Stimulated activated naive B cell treated with anti-CD40 and anti-IgM and Interleukin-4, amounts not matched to agents 10 μg/mL and 1 μg/mL and 100 μg/mL, for 72 hours (primary cell): Measurements from ENCODE around the gene PPARD.

Experiments
- ATAC-seq, 2 donors: fragments of 150-1000 bp; cut with Tn5 transposase; replicated peaks; 2 replicates each; pipeline ENCODE4 v1.10.0; 2021; ENCODE audit warnings: moderate library complexity in 1 of 2
- DNase-seq: peaks from one replicate; pipeline ENCODE4 v3.0.0; 2021
- H3K27ac Mint-ChIP-seq: one replicate; pipeline ENCODE4 v1.8.0; 2022; ENCODE audit warnings: mild to moderate bottlenecking, mixed read lengths
- H3K27me3 Mint-ChIP-seq, 2 donors: one replicate each; pipeline ENCODE4 v1.8.0; 2022; ENCODE audit warnings: mixed read lengths in 2 of 2
- H3K36me3 Mint-ChIP-seq, 2 donors: one replicate each; pipeline ENCODE4 v1.8.0; 2022; ENCODE audit warnings: mixed read lengths in 2 of 2, mild to moderate bottlenecking in 1 of 2
- H3K4me1 Mint-ChIP-seq, 2 donors: one replicate each; pipeline ENCODE4 v1.8.0; 2022; ENCODE audit warnings: mixed read lengths in 2 of 2, mild to moderate bottlenecking in 1 of 2
- H3K4me3 Mint-ChIP-seq, 2 donors: one replicate each; pipeline ENCODE4 v1.8.0; 2022; ENCODE audit warnings: mild to moderate bottlenecking in 2 of 2, mixed read lengths in 2 of 2, moderate library complexity in 1 of 2
- H3K9me3 Mint-ChIP-seq, 2 donors: one replicate each; pipeline ENCODE4 v1.8.0; 2022; ENCODE audit warnings: mixed read lengths in 2 of 2, mild to moderate bottlenecking in 1 of 2

PPARD gene

DNA sequence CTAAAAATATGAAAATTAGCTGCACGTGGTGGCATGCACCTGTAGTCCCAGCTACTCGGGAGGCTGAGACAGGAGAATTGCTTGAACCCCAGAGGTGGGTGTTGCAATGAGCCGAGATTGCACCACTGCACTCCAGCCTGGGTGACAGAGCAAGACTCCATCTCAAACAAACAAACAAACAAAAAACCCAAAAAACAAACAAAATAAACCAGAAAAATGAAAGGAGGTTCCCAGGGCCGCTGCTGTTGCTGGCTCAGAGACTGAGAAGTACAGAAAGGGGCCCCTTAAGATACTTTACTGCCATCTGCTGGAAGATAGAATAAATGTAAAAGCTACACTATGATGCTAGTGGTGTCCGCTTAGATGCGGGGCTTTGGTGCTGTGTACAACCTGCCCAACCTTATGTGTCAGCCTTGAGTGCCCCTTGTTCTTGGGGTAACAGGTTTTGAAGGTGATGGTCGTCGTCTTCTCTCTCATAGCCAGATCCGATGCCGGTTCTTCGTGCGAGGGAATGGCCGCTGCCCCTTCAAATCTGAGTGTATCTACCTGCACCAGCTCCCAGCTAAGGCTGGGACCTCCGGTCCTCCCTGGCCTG is 107.0 kb downstream of the PPARD start:
- Mint-ChIP-seq H3K9me3 (no peaks in the 10 kb centered on the region), H3K4me1 (peaks cover 14 to 38% of the 10 kb centered on the region in 2 donors), H3K36me3 (peaks cover 0 to 3% of the 10 kb centered on the region in 2 donors), H3K4me3 (no peak overlapping the region), H3K27ac (no peak overlapping the region), H3K27me3 (no peaks in the 10 kb centered on the region)
- peak; percentile 75 to 76 for ATAC-seq
- no peak for DNase-seq

DNA sequence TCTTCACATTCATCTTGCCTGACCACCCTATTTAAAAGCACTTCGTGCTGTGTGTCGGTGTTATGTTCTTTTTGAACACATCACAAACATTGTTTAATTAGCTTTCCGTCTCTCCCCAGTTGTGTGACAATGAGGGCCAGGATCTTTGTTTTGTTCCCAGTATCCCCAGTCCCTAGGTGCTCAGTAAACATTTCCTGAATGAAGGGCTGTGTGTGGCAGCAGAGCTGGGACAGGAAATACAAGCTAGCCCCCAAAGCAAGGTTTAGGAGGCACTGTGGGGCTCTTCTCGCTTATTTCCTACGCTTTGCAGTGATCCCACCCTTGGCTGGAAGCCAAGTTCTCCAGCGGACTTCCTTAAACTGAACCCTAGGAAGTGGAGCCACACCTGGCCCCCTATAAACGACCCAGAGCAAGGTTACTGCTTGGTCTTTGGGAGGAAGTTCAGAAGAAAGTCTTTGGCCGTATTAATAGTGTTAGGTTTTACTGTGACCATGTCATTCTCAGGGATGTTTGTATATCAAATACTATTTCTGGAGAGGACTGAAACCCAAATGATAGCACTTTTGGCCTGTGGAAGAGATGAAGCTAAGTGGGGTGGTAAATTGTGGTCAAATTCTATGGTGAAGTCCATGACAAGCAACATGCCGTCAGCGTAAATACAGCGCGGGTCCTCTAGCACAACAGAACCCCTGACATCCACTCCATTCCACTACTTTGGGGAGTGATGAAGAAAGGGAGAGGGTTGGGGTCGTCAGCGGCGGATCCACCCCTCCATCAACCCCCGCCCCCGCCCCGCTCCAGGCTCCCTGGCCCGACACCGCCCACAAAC is 109.2 kb downstream of the PPARD start:
- H3K4me3 Mint-ChIP-seq = peak overlapping the region; percentile 90 to 92
- ATAC-seq = no peak
- H3K27me3 Mint-ChIP-seq = no peaks in the 10 kb centered on the region
- peaks cover 14 to 41% of the 10 kb centered on the region in 2 donors for H3K4me1 Mint-ChIP-seq
- DNase-seq = no peak
- peaks cover 10 to 16% of the 10 kb centered on the region in 2 donors for H3K36me3 Mint-ChIP-seq
- peak overlapping the region; percentile 73 for H3K27ac Mint-ChIP-seq
- H3K9me3 Mint-ChIP-seq = no peaks in the 10 kb centered on the region

DNA sequence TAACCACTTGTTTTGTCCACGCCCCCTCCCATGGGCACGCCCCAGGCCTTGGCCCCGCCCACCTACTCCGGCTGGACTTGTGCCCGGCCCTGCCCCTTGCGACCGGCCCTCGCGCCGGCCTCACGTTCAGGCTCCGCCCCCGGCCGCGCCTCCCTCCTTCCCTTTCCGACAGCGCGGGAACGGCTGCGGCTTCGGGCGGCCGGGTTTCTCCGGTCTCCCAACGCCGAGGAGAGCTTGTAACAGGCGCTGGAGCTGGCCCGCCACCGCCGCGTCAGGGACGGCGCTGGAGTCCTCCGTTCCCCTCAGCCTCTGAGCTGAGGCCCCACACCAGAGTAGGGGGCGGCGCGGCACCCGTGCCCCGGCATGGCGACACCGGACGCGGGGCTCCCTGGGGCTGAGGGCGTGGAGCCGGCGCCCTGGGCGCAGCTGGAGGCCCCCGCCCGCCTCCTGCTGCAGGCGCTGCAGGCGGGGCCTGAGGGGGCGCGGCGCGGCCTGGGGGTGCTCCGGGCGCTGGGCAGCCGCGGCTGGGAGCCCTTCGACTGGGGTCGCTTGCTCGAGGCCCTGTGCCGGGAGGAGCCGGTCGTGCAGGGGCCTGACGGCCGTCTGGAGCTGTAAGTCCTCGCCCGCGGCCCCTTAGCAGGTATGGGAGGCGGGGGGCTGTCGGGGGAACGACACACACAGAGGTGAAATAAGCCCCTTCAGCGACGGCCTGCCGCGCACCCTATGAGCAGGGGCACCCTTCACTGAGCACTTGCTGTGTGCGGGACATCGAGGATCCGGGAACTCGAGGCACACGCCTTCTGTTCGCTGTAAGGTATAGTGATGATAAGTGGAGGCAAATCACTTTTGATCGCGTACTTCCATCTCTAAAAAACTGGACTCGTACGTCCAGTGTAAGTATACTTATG is 110.1 kb downstream of the PPARD start, which contains the start of gene FANCE:
Gene FANCE, plus strand, starts transcription at position 156 of the 908 bp plus-strand sequence. Its CDS starts 208 bp downstream, at position 364.
- Mint-ChIP-seq H3K4me3 (peak within 1 kb of the TSS; percentile 90 to 92), H3K36me3 (peaks cover 10 to 19% of the 10 kb centered on the region in 2 donors), H3K27me3 (no peaks in the 10 kb centered on the region), H3K9me3 (no peaks in the 10 kb centered on the region), H3K27ac (peak within 1 kb of the TSS; percentile 73), H3K4me1 (peaks cover 14 to 44% of the 10 kb centered on the region in 2 donors)
- ATAC-seq (peak; percentile 86 to 92), DNase-seq (peak; percentile 89)

DNA sequence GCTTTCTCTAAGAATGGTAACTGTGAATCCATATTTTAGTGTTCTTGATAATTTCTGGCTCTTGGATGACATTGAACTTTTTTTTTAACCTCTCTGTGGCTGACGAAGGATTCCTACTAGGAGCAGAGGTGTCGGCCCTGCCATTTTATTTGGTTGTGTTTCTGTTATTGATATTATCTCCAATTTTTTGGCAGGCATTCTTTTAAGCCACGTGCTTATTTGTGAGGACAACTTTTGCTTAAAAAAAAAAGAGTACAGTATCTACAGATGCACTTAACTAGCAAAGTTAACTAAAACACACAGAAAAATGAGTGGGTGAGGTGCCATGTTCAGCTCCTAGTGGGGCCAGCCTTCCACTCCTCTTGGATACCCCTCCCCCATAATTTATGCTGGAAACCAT is 110.9 kb downstream of the PPARD start:
- Mint-ChIP-seq H3K4me3 (peak overlapping the region; percentile 80 to 90), H3K4me1 (peaks cover 18 to 52% of the 10 kb centered on the region in 2 donors), H3K9me3 (no peaks in the 10 kb centered on the region), H3K27ac (no peak overlapping the region), H3K27me3 (no peaks in the 10 kb centered on the region), H3K36me3 (peaks cover 13 to 27% of the 10 kb centered on the region in 2 donors)
- DNase-seq (no peak), ATAC-seq (no peak)

DNA sequence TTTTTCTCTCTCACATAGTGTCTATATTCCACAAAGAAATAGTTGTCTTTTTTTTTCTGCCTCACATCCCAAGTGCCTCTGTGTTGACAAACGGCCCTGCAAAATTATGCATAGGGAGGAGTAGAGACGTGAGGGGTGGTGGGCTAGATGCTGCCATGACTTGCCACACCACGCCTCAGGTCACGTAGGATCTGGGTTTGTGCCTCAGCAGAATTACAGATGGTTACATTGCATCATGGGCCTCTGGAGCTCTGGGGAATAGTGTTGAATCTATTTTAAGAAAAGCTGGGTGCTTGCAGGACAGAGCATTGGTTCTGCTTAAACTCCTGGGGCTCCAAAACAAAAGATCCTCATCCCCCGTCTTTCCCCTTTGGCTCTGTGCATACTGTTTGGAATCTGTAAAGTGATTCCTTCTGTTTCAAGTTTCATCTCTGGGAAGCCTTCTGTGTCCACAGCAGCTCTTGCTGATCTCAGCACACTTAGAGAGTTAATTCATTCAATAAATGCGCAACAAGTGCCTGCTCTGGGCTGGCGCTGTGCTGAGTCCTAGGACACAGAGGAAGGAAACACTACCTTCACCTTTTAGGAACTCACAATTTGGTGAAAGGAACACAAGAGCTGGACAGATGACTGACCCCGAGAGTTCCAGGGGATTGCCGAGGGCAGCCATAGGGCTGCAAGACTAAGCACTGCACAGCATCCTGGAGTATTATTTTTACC is 112.2 kb downstream of the PPARD start:
- H3K4me3 Mint-ChIP-seq = peak overlapping the region in 1 of 2 donors; percentile 26
- no peak for DNase-seq
- no peak for ATAC-seq
- H3K36me3 Mint-ChIP-seq = peaks cover 19 to 35% of the 10 kb centered on the region in 2 donors
- no peaks in the 10 kb centered on the region for H3K27me3 Mint-ChIP-seq
- no peaks in the 10 kb centered on the region for H3K9me3 Mint-ChIP-seq
- peaks cover 21 to 48% of the 10 kb centered on the region in 2 donors for H3K4me1 Mint-ChIP-seq
- no peak overlapping the region for H3K27ac Mint-ChIP-seq

DNA sequence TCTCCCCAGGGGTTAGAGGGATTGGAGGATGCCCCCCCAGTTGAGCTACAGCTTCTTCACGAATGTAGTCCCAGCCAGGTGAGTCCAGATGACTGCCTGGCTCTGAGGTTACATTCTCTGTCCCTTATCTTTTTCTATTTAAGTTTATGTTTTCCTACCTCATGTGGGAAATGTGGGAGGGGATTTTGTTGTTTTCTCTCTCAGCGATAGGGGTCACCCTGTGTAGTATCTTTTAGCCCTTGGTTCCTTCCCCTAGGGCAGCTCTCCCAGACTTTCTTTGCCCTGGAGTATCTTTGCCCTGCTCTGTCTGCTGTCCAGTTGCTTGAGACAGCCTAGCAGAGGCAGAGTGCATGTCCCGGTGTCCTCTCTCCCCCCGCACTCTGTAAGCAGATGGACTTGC is 115.5 kb downstream of the PPARD start:
- ATAC-seq = no peak
- Mint-ChIP-seq H3K9me3 (no peaks in the 10 kb centered on the region), H3K27ac (no peak overlapping the region), H3K4me1 (peaks cover 14 to 30% of the 10 kb centered on the region in 2 donors), H3K36me3 (peaks cover 30 to 53% of the 10 kb centered on the region in 2 donors), H3K4me3 (no peak overlapping the region), H3K27me3 (no peaks in the 10 kb centered on the region)
- DNase-seq = no peak

DNA sequence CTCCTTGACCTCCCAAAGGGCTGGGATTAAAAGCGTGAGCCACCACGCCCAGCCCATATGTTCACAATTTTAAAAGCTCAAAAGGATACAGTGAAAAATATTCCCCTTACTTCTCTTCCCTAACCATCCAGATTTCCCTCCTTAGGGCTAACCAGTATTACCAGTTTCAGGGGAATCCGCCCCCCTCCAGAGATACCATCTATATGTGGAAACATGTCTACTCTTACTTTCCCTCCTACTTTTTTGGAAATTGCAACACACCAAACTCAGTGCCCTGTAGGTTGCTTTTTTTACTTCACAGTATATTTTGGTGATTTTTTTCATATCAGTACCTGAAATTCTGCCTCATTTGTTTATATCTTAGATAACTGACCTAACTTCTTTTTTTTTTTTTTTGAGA is 118.9 kb downstream of the PPARD start:
- Mint-ChIP-seq H3K36me3 (peaks cover 29 to 53% of the 10 kb centered on the region in 2 donors), H3K27me3 (no peaks in the 10 kb centered on the region), H3K9me3 (no peaks in the 10 kb centered on the region)

DNA sequence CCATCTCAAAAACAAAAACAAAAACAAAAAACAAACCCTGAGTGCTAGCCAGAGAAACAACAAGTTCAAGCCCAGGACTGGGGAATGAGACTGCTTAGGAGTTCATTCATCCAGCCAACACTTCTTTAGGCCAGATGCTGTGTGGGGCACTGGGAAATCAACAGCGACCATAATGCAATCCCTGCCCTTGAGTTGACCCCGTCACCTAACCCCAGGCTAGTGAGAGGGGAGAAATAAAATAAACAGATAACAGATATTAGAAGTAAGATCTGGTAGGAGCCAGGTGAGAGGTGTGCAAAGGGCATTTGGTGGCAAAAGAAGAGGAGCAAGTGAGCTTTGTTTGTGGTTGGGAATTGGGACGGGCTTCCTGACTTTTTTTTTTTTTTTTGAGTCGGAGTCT is 120.9 kb downstream of the PPARD start:
- no peak for DNase-seq
- Mint-ChIP-seq H3K4me1 (peaks cover 9 to 15% of the 10 kb centered on the region in 2 donors), H3K27ac (no peak overlapping the region), H3K27me3 (no peaks in the 10 kb centered on the region), H3K36me3 (peaks cover 30 to 51% of the 10 kb centered on the region in 2 donors), H3K4me3 (no peak overlapping the region), H3K9me3 (no peaks in the 10 kb centered on the region)
- no peak for ATAC-seq

More for the DNA sequence above, 118.9 kb downstream of the PPARD start:
- ATAC-seq = no peak
- Mint-ChIP-seq H3K27ac (no peak overlapping the region), H3K4me1 (peaks cover 11 to 13% of the 10 kb centered on the region in 2 donors), H3K4me3 (no peak overlapping the region)
- DNase-seq = no peak

DNA sequence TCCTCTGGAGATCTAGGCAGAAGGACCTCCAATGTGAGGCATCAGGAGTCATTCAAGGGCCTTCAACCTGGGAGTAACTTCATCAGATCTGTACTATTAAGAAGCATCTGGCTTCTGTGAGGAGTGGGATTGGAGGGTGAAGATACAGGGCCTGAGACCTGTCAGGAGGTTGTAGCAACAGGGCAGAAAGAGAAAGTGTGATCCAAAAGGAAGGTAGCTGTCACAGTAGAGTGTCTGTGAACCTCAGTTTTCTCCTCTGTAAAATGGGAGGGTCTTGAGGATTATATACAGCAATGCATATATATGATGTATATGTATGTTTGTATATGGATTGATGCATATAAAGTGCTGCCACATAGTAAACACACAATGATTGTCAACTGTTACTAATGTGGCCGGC is 123.3 kb downstream of the PPARD start:
- Mint-ChIP-seq H3K9me3 (no peaks in the 10 kb centered on the region), H3K27me3 (no peaks in the 10 kb centered on the region), H3K4me1 (peaks cover 17 to 32% of the 10 kb centered on the region in 2 donors), H3K4me3 (no peak overlapping the region), H3K36me3 (peaks cover 42 to 58% of the 10 kb centered on the region in 2 donors), H3K27ac (no peak overlapping the region)
- ATAC-seq = no peak
- no peak for DNase-seq

DNA sequence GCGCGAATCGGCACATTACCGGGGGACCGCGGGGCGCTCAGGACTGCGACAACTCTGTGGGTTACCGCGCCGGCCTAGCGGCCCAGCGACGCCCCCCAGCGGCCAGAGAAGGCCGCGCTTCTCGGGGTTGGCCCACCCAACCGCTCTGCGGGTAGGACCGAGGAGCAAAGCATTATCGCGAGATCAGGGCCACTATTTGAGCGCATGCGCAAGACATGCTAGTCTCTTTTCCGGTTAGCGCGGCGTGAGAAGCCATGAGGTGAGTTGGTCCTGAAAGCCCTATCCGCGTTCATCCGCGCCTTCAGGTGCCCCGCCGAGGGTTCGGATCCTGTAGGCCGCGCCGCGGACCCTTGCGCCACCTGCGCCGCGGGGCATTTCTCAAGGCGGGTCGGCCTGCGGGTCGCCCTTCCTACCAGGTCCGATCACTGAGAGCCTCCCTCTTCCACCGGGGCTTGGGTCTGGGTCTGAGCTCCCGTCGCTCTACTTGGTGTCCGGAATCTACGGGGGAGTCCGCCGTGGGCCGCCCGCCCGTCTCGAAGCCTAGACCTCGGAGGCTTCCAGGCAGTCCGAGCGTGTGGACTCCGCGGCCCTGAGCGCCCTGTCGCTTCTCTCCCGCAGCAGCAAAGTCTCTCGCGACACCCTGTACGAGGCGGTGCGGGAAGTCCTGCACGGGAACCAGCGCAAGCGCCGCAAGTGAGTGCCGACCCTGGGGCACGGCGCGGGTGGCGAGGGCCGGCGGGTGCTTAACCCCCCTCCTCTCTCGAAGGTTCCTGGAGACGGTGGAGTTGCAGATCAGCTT is 126.0 kb downstream of the PPARD start, which contains the start of gene RPL10A:
Gene RPL10A, plus strand, starts transcription at position 221 of the 799 bp plus-strand sequence. Its CDS starts 34 bp downstream, at position 255.
- peaks cover 25 to 55% of the 10 kb centered on the region in 2 donors for H3K4me1 Mint-ChIP-seq
- H3K9me3 Mint-ChIP-seq = no peaks in the 10 kb centered on the region
- peak within 1 kb of the TSS; percentile 95 to 99 for H3K4me3 Mint-ChIP-seq
- peak within 1 kb of the TSS; percentile 99 for H3K27ac Mint-ChIP-seq
- peak; percentile 92 for DNase-seq
- ATAC-seq = peak; percentile 88 to 91
- peaks cover 49 to 70% of the 10 kb centered on the region in 2 donors for H3K36me3 Mint-ChIP-seq
- H3K27me3 Mint-ChIP-seq = no peaks in the 10 kb centered on the region

DNA sequence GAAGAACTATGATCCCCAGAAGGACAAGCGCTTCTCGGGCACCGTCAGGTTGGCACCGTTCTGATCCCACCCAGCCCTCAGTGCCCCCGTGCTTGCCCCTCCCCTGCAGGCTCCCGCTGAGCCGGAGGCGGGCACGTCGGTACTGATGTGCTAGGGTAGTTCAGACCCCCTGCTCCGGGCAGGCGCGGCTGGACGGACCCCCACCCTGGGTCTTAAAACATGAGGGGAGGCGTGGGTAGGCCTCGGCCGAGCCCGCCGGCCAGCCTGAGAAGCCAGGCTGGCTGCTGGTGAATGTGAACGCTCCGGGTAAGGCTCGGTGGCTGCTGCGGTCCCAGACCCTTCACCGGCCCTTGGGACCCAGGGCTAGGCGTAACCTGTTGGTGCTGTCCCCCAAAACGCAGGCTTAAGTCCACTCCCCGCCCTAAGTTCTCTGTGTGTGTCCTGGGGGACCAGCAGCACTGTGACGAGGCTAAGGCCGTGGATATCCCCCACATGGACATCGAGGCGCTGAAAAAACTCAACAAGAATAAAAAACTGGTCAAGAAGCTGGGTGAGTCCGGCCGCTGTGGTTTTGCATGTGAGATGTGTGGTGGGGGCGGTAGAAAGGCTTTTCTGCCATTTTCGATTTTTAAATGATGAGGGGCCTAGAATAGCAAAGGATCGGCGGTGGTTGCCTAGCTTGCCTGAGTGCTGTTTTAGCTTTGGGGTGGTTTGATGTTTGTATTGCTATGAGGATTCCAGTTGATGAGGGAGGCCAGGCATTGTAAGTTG is 126.8 kb downstream of the PPARD start:
- Mint-ChIP-seq H3K4me1 (peaks cover 23 to 55% of the 10 kb centered on the region in 2 donors), H3K27ac (peak overlapping the region; percentile 99), H3K36me3 (peaks cover 45 to 63% of the 10 kb centered on the region in 2 donors), H3K9me3 (no peaks in the 10 kb centered on the region), H3K27me3 (no peaks in the 10 kb centered on the region), H3K4me3 (peak overlapping the region; percentile 95 to 99)
- ATAC-seq (peak; percentile 4 to 10), DNase-seq (no peak)
